SKM-1 treated with dmso at 0.1 percent for 144 hours (cell line): Measurements from ENCODE around the gene EYS.
"Not testable (repeated sequence)": the region's sequence is repeated elsewhere in the genome, so short reads cannot be mapped to it uniquely, and the experiment has no call there.

Experiments used
- DNase-seq: peaks from one replicate; lab custom pipeline; 2025; ENCODE audit not compliant: unreplicated experiment; lab: John Stamatoyannopoulos, UW

EYS gene

DNA sequence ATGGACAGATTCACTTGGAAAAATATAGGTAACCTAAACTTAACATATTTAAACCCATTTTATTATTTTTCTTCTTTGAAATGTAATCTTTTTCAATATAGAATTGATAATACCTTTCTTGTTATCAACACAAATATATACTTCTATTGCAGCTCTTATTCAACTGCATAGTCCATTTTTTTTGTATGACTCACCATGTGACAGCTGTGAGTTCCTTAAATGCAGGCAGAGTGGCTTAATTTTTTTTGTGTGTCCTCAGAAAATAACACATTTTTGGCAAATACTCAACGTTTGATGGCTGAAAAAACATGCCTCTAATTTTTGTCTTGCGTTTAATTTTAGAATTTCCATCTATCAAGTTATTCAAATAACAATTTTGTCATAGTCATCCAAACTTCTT is 1616.7 kb downstream of the EYS start:
- no peak for DNase-seq

DNA sequence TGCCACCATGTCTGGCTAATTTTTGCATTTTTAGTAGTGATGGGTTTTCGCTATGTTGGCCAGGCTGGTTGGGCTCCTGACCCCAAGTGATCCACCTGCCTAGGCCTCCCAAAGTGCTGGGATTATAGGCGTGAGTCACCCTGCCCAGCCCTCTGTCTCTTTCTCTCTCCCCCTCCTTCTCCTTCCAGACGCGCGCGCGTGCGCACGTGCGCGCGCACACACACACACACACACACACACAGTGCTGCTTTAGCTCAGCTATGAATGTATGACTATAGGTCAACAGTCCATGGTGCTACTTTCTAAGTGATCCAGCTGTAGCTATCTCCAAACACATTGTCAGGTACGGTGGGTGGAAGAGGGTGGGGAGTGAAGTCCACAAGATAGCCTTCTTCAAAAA is 1621.9 kb downstream of the EYS start:
- no peak for DNase-seq

DNA sequence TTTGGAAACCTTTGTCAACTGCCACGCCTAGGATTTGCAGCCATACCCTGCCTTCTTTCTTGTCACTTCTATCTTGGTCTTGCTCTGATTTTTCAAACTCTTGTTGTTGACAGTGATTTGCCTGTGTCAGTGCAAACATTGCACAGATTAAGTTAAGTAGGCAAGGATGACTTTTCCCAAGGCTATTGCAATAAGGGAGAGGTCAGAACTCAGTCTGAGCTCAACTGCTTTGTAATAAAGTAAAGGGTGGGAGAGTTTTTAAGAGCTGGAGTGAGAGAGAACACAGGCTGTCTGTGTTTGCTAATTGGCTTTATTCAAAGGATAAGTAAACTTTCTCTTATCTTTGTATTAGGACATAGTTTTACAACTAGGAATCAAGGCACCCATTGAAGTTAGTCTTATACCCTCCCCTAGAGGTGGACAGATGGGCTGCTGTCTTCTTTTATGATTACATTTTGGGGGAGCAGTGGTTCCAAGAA is 1622.8 kb downstream of the EYS start:
- DNase-seq: no peak

DNA sequence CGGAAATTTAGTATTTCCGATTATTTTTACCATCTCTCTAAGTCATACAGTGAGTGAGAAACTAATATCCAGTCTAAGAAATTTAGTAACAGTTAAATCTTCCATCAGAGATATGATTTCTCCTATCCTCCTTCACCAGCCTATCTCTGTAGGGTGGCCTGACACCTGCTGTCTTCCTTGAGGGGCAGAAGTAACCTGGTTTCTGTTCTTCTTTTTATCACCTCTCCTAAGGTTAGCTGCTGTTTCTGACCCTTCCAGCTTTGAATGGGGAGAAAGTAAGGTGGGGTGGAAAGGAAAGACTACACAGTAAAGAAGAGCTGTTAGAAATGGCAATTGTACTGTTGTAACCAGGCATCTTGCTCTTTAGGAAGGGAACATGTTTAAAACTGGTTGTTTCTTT is 1623.8 kb downstream of the EYS start:
- DNase-seq: no peak

DNA sequence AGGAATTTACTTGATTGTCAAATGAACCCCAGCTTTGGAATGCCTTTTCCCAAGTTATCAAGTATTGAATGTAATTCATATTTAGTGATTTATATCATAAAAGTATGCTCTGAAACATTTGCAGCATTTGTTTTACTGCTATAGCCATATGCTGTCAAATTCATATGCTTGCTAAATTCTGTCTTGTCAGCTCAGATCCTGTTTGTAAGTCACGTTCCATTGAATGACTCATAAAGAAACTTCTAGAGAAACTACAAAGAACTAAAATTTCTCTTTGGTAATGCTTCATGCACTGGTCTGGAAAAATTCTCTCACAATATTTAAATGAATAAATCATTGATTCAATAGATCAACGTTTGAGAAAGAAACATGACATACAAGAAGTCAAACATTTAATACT is 1625.6 kb downstream of the EYS start:
- no peak for DNase-seq

DNA sequence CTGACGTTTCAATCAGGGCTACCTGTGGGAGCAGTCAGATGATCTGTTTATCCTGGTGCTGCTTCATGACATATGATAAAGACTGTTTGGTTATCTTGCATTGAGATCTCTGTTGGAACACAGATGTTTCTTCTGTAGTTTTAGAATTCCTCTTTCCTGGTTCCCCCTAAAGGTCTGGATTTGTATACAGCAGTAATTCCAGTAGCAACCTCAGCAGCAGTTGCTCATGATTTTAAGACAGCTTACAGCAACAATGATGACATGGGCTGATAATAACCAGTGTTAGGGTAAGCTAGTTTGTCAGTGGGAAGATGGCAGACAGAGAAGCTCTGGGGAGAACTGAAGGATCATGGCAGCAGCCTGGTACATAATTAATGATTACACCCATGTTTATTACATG is 1632.0 kb downstream of the EYS start:
- DNase-seq: no peak

DNA sequence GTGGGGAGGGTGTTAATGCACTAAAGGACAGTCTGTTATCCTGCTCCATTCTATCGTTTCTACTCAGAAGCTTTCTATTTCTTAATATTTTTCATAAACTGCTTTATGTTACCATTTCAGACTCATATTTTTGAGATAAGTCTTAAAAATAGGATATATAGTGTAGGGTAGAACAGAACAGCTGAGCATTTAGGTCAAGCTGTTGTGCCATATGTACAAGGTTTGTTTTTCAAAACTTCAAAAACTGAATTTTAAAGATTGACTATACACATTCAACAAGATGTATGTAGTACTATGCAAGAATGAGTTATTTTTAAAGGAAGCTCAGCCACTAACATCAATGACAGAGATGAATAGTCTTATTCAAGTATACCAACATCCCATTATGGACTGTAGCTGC is 1634.3 kb downstream of the EYS start:
- no peak for DNase-seq

DNA sequence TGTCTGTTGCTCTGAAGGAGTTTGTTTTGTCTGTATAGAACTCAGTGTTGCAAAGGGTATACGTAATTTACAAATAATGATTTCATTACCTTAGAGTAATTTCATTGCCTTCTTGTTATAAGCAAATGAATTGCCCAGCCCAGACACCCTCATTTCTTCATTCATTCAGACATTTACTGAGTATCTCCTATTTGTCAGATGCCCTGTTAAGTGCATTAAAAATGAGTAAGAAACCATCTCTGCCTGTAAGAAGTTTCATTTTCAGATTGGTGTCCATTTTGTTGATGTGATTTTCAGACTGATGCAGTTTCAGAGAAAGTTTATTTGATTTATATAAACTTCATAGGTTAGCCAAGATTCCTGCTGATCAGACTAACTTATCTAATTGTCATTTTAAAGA is 1642.1 kb downstream of the EYS start:
- DNase-seq: no peak

DNA sequence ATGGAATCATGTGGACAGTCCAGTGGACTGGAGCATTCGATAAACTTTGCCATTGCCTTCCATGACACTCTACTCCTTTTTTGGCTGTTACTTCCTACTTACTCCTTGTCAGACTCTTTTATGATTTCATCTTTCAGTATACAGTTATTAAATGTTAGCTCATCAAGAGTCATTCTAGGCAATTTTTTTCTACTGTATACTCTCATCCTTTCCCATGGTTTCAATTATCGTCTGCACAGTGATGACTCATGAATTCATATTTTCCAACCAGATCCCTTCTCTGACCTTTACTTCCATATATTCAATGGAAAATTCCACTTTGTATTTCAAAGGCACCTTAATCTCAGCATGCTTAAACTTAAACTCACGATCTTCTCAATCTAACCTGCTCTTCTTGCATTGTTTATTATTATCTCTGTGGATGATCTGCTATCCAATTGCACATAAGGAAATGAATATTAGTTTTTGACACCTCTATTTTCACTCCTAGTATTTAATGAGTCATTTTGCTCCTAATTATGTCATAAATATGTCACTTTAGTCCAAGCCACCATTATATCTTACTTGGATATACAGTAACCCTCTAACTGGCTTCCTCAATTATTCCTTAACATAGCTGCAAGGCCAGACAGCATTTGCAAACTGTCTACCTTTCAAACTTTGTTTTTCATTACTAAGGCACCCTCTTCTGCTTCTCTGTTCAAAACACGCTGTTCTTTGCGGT is 1643.9 kb downstream of the EYS start:
- no peak for DNase-seq

DNA sequence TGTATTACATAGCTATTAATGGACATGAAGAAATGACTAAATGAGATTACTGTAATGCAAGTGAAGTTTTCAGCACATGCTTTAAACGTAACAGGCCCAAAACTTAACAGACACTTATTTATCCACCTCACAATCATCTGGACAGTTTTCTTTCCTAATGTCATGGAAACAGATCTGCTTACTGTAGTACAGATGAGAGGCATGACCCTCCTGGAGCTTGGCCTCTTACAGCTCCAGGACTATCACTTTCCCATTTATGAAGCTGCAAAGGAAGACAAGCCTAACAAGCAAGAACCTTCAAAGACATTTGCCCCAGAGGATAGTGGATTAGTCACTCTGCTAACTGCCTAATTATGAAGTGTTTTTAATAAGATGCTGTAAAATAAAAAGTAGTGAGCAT is 1652.2 kb downstream of the EYS start:
- no peak for DNase-seq

DNA sequence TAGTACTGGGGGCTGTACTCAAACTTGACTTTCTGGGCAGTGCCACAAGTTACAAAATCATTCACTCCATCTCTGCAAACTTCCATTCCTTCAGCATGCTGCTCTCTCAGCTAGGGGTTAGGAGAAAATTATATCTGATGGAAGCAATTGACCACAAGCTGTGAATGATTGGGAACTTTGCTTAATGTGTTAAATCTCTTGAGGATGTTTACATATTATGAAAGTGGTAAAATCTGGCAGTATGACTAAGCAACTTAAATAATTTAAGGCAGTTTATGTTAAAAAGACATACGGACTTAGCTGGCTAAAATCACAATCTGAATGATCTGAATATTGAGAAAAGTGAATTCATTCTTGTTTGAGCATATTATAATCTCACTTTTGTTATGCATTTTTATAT is 1656.4 kb downstream of the EYS start:
- DNase-seq: no peak

DNA sequence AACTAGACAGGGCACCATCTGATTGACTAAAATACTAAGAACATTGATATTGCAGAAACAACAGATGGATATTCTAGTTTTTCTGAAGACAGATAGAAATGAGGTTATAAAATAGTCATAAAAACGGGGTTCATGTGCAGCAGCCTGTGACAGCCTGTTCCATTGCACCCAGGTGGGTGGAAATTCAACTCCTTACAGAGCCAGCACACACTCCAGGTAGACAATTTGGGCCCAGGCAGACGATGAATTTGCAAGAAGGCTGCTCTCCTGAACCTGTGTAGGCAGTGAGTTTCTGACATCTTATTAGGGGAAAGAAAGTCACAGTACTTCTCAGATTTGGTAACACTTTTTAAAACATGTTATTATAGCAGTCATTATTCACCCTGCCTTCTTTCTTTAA is 1657.3 kb downstream of the EYS start:
- no peak for DNase-seq

DNA sequence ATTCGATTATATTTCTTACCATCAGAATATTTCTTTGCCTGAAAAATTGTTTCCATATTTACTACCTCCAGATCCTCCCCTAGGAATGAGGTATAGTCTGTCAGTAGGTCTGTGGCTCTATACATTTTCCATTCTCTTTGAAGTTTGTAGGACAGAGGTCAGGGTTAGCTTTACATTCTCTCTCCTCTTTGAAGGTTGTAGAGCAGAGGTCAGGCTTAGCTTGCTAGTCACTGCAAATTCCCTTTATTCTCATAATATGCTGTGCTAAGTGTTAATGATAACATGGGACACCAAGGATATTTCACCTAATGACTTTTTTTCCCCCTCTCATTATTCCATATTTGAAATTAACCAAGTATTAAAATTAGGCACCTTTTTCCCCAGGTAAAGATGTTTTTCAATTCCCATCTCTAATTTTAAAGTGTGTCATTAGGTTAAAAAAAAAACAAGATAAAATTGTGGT is 1660.2 kb downstream of the EYS start:
- DNase-seq: no peak

DNA sequence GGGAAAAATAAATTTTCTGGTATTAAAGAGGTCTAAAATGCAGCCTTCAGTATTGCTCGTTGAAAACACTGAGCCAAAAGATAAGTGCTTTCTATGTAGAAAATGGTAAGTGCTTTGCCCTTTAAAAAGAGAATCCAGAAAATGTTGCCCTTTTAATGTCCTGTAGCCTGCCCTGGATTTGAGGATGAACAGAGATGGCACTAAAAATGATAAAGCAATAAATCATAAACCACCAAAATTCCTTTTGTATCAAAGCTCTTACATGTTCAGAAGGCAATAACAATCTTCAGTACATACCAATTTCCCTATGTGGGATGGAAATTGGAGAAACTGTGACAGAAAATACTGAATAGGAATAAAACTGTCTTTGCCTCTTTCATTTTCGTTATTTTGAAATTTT is 1665.7 kb downstream of the EYS start:
- no peak for DNase-seq

DNA sequence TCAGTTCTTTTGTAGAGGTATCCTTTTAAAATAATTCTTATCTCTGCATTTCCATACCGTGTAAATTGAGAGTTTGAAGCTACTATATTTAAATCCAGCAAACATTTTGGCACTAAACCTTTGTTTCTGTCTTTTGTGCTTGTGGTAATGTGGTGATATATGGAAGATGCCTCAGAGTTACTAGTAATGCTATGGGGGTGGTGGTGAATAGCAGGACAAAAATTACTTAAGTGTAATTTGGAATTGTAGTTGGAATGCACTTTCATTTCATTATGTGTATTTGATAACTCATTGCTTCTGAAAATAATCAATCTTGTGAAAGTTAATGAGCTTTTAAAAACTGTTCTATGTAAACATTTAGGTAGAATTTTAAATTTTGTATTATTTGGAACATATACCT is 1666.9 kb downstream of the EYS start:
- DNase-seq: no peak

DNA sequence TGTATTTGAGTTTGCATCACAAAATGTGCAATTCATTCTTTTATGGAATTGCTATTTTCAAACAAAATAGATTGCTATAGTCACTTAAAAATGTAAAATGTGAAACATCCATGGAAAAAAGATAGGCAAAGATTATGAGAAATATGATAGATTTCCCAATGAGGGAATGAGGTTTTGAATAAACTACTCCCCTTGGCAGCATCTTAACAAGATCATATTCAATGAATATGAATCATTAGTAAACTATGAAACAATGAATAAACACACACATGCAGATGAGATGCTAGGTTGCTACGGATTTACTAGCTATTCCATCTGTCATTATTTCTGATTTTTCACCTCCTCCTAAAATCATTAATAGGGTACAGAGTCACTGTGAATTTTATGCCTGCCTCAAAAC is 1669.6 kb downstream of the EYS start:
- no peak for DNase-seq

DNA sequence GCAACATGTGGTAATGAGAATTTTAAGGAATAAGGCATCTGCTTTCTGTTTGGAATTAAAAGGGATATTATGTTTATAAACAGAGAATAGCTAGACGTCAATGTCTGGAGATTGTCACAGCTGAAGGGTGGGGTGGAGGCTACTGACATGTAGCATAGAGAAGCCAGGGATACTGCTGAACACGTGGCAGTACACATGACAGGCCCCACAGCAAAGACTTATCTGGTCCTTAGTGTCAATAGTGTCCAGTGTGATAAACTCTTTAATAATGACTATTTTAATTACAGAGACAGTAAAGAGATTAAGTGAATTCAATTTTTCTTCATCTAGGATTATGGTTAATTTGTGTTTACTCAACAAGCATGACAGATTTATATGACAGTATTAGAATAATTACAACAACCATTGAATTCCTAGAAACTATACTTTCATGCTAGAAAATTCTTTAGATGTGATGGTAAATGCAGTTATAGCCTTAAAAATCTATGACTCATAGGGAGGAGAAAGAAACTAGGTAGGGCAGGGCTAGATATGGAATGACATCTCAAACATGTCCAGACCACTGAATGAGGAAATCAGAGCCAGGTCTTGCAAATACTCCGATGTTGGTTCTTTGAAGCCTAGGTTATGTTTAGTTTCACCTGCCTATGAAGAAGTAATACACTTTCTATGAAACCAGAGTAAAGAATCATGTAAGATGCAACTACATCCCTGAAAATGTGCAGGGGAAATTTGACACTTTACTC is 1671.9 kb downstream of the EYS start:
- no peak for DNase-seq

DNA sequence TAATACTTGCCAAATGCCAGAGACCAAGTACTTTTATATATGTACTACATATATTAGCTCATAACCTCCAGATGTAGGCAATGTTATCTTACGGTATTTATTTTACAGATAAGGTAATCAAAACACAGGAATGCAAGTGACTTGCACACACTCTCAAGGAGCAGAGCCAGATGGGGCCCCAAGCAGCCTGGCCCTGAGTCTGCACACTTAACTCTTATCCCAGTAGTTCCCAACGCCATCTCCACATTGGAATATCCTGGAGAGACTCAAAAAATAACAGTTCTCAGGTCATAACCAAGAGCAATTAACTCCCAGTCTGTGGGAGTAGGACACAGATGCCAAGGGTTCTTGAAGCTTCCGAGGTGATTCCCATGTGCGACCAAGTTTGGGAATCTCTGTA is 1672.7 kb downstream of the EYS start:
- no peak for DNase-seq

DNA sequence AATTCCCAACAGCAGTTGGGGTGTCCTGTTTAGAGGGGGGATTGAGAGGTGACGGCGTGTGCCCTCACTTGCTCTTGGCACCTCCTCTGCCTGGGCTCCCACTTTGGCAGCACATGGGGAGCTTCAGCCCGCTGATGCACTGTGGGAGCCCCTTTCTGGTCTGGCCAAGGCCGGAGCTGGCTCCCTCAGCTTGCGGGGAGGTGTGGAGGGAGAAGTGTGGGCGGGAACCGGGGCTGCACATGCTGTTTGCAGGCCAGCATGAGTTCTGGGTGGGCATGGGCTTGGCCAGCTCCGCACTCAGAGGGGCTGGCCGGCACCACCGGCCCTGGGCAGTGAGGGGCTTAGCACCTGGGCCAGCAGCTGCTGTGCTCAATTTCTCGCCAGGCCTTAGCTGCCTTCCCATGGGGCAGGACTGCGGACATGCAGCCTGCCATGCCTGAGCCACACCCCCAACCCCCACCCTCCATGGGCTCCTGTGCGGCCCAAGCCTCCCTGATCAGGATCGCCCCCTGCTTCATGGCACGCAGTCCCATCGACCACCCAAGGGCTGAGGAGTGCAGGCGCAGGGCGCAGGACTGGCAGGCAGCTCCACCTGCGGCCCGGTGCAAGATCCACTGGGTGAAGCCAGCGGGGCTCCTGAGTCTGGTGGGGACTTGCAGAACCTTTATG is 1675.9 kb downstream of the EYS start:
- DNase-seq: not testable (repeated sequence)

DNA sequence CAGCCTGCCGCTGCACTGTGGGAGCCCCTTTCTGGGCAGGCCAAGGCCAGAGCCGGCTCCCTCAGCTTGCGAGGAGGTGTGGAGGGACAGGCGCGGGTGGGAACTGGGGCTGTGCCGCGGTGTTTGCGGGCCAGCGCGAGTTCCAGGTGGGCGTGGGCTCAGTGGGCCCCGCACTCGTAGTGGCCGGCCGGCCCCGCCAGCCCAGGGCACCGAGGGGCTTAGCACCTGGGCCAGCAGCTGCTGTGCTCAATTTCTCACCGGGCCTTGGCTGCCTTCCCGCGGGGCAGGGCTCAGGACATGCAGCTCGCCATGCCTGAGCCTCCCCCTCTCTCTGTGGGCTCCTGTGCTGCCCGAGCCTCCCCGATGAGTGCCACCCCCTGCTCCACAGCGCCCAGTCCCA is 1683.3 kb downstream of the EYS start:
- DNase-seq: no peak

DNA sequence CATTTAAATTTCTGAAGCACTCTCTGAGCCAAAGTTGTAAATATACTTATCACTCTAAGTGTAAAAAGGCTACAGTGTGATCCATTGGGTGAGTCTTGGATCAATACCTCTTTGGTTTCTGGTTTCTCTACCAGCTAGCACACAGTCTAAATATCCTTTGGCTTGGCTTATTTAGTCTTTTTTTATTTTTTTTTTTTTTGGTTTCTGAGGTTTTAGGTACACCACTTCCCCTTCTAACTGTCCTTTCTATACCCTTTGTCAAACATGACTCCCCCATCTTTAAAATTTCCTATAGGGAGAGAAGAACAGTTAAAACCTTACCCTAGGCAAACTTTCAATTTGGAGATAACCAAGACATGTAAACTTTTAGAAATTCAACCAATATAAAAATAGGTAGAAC is 1692.4 kb downstream of the EYS start:
- DNase-seq: no peak

DNA sequence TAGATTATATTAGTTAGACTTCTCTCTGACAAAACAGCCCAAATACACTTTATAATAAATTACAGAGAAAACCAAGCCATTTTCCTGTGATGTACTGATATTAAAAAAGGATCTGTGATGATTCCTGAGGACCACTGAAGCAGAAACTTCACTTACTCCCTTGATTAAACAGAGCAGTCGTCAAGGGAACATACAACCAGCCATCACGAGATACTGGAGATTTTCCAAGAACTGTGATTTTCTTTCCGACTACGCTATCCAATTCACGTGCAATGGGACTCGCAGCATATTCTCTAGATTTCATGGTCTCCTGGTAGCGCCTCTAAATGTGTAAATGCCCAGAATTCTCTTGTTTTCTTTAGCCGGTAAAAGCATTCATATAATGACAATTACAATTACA is 1694.0 kb downstream of the EYS start:
- DNase-seq: no peak
